Fibroblast of lung (primary cell): ENCODE measurements around the gene CLPTM1L.

ENCODE experiments used
- CTCF ChIP-seq, 2 donors: IDR thresholded peaks in 1 of 2; conservative IDR thresholded peaks in 1 of 2; 1 replicate in 1 of 2; 2 replicates in 1 of 2; pipeline ENCODE4 v1.5.1; 2011 to 2012; ENCODE audit warnings: low read length in 2 of 2, control low read depth in 1 of 2, inconsistent platforms in 1 of 2, low read depth in 1 of 2, mild to moderate bottlenecking in 1 of 2
- EZH2 ChIP-seq: IDR thresholded peaks from 2 replicates; pipeline ENCODE4 v1.5.1; 2012; ENCODE audit warnings: low read length, control low read depth, mild to moderate bottlenecking; ENCODE audit errors: missing control alignments

DNA sequence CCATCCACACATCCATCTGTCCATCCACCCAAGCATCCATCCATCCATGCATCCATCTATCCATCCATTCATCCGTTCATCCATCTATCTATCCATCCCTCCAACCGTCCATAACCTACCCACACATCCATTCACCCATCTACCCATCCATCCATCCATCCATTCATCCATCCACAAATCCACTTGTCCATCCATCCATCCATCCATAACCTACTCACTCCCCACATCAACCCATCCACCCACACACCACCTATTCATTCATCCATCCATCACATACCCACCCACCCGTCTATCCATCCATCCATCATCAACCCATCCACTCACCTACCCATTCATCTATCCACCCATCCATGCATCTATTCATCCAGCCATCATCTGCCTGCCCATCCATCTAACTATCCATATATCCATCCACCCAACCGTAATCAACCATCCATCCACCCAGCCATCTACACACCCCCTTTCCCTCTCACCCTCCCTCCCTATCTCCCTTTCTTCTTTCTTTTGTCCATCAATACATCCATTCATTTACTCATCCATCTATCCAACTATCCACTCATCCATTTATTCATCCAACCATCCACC is 43.6 kb upstream of the CLPTM1L start:
- no peak for TF ChIP-seq EZH2
- TF ChIP-seq CTCF (conservative IDR thresholded peaks at IDR 0.05 in 1 of 2, IDR thresholded peaks at IDR 0.05 in 1 of 2; ENCODE audit: low read depth in 1 of 2, low read length in 2 of 2): no peak
